Measurements from ENCODE around the gene ERBB2.

ERBB2 gene

DNA sequence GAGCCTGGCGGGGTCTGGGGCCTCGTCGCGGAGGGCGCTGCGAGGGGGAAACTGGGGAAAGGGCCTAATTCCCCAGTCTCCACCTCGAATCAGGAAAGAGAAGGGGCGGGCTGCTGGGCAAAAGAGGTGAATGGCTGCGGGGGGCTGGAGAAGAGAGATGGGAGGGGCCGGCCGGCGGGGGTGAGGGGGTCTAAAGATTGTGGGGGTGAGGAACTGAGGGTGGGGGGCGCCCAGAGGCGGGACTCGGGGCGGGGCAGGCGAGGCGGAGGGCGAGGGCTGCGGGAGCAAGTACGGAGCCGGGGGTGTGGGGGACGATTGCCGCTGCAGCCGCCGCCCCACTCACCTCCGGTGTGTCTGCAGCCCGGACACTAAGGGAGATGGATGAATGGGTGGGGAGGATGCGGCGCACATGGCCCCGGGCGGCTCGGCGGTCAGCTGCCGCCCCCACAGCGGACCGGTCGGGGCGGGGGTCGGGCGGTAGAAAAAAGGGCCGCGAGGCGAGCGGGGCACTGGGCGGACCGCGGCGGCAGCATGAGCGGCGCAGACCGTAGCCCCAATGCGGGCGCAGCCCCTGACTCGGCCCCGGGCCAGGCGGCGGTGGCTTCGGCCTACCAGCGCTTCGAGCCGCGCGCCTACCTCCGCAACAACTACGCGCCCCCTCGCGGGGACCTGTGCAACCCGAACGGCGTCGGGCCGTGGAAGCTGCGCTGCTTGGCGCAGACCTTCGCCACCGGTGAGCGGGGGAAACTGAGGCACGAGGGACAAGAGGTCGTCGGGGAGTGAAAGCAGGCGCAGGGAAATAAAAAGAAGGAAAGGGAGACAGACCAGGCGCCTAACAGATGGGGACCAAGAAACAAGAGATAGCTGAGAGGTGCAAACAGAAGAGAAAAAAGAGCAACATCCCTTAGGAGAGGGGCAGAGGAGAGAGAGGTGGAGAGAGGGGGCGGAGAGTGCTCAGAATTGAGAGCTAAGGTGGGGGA lies 31.6 kb upstream of the ERBB2 start, which contains the start of gene PNMT:
Gene PNMT (plus strand): TSS at position 509 of the 980 bp plus-strand sequence. CDS start 23 bp downstream, at position 532.
- Histone ChIP-seq H2AFZ (ENCODE audit: low read length) (no peak within 1 kb of the TSS), H3F3A (ENCODE audit: low read depth) (no peaks in the 10 kb centered on the region), H3K4me3 (ENCODE audit: low read length, poor library complexity, severe bottlenecking) (no peak within 1 kb of the TSS), H3K9me3 (ENCODE audit: insufficient read depth, low read depth, low read length) (no peaks in the 10 kb centered on the region), H3K4me1 (ENCODE audit: insufficient read depth, low read length, poor library complexity, severe bottlenecking) (no peaks in the 10 kb centered on the region), H3K9me2 (replicated peaks; ENCODE audit: low read depth, low read length) (no peaks in the 10 kb centered on the region), H4K20me1 (ENCODE audit: insufficient read depth, low read length, poor library complexity, severe bottlenecking) (no peaks in the 10 kb centered on the region), H3K79me2 (ENCODE audit: insufficient read depth, low read length) (no peaks in the 10 kb centered on the region), H3K36me3 (ENCODE audit: insufficient read depth, low read length) (no peaks in the 10 kb centered on the region), H3K4me2 (ENCODE audit: low read depth, low read length, poor library complexity, severe bottlenecking) (no peak within 1 kb of the TSS), H3K27me3 (ENCODE audit: insufficient read depth, low read length, poor library complexity, severe bottlenecking) (no peaks in the 10 kb centered on the region), H3K9ac (ENCODE audit: low read depth, low read length, poor library complexity, severe bottlenecking) (no peak within 1 kb of the TSS)
- TF ChIP-seq, protein P1, sequence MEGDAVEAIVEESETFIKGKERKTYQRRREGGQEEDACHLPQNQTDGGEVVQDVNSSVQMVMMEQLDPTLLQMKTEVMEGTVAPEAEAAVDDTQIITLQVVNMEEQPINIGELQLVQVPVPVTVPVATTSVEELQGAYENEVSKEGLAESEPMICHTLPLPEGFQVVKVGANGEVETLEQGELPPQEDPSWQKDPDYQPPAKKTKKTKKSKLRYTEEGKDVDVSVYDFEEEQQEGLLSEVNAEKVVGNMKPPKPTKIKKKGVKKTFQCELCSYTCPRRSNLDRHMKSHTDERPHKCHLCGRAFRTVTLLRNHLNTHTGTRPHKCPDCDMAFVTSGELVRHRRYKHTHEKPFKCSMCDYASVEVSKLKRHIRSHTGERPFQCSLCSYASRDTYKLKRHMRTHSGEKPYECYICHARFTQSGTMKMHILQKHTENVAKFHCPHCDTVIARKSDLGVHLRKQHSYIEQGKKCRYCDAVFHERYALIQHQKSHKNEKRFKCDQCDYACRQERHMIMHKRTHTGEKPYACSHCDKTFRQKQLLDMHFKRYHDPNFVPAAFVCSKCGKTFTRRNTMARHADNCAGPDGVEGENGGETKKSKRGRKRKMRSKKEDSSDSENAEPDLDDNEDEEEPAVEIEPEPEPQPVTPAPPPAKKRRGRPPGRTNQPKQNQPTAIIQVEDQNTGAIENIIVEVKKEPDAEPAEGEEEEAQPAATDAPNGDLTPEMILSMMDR (conservative IDR thresholded peaks at IDR 0.05; ENCODE audit: low read length): no peak
- no peak for TF ChIP-seq EZH2phosphoT487 (IDR thresholded peaks at IDR 0.05; ENCODE audit: borderline replicate concordance)

- no peaks in the 10 kb centered on the region for H3K9me3 ChIP-seq (ENCODE audit: insufficient read depth, low read depth, low read length)
- no peak for TF ChIP-seq EZH2phosphoT487 (IDR thresholded peaks at IDR 0.05; ENCODE audit: borderline replicate concordance)
- TF ChIP-seq, protein P1 (conservative IDR thresholded peaks at IDR 0.05; ENCODE audit: low read length): no peak
- no peak overlapping the region for H3K4me3 ChIP-seq (ENCODE audit: low read length, poor library complexity, severe bottlenecking)
- H3F3A ChIP-seq (ENCODE audit: low read depth): no peaks in the 10 kb centered on the region
- H4K20me1 ChIP-seq (ENCODE audit: insufficient read depth, low read length, poor library complexity, severe bottlenecking): no peaks in the 10 kb centered on the region
- H3K4me1 ChIP-seq (ENCODE audit: insufficient read depth, low read length, poor library complexity, severe bottlenecking): no peaks in the 10 kb centered on the region
- H2AFZ ChIP-seq (ENCODE audit: low read length): no peak overlapping the region
- H3K36me3 ChIP-seq (ENCODE audit: insufficient read depth, low read length): no peaks in the 10 kb centered on the region
- no peak overlapping the region for H3K4me2 ChIP-seq (ENCODE audit: low read depth, low read length, poor library complexity, severe bottlenecking)
- H3K9ac ChIP-seq (ENCODE audit: low read depth, low read length, poor library complexity, severe bottlenecking): no peak overlapping the region
- no peaks in the 10 kb centered on the region for H3K9me2 ChIP-seq (replicated peaks; ENCODE audit: low read depth, low read length)
- no peaks in the 10 kb centered on the region for H3K27me3 ChIP-seq (ENCODE audit: insufficient read depth, low read length, poor library complexity, severe bottlenecking)
- H3K79me2 ChIP-seq (ENCODE audit: insufficient read depth, low read length): no peaks in the 10 kb centered on the region
Measured at GRCh38 chr17:39669897-39670735, 29.7 kb upstream of the ERBB2 start.

GRCh38 chr17:39670746-39671145 lies 29.1 kb upstream of the ERBB2 start:
- H3K36me3 ChIP-seq (ENCODE audit: insufficient read depth, low read length): no peaks in the 10 kb centered on the region
- no peak overlapping the region for H3K4me2 ChIP-seq (ENCODE audit: low read depth, low read length, poor library complexity, severe bottlenecking)
- no peaks in the 10 kb centered on the region for H3K9me2 ChIP-seq (replicated peaks; ENCODE audit: low read depth, low read length)
- H3K4me1 ChIP-seq (ENCODE audit: insufficient read depth, low read length, poor library complexity, severe bottlenecking): no peaks in the 10 kb centered on the region
- H3K79me2 ChIP-seq (ENCODE audit: insufficient read depth, low read length): no peaks in the 10 kb centered on the region
- no peaks in the 10 kb centered on the region for H3F3A ChIP-seq (ENCODE audit: low read depth)
- no peak overlapping the region for H2AFZ ChIP-seq (ENCODE audit: low read length)
- no peak for TF ChIP-seq EZH2phosphoT487 (IDR thresholded peaks at IDR 0.05; ENCODE audit: borderline replicate concordance)
- TF ChIP-seq, protein P1 (conservative IDR thresholded peaks at IDR 0.05; ENCODE audit: low read length): no peak
- no peak overlapping the region for H3K9ac ChIP-seq (ENCODE audit: low read depth, low read length, poor library complexity, severe bottlenecking)
- no peaks in the 10 kb centered on the region for H4K20me1 ChIP-seq (ENCODE audit: insufficient read depth, low read length, poor library complexity, severe bottlenecking)
- no peak overlapping the region for H3K4me3 ChIP-seq (ENCODE audit: low read length, poor library complexity, severe bottlenecking)
- H3K27me3 ChIP-seq (ENCODE audit: insufficient read depth, low read length, poor library complexity, severe bottlenecking): no peaks in the 10 kb centered on the region
- H3K9me3 ChIP-seq (ENCODE audit: insufficient read depth, low read depth, low read length): no peaks in the 10 kb centered on the region
